GM18499 (cell line): ENCODE measurements around the gene SPTLC2.
"Not testable (repeated sequence)": the region's sequence is repeated elsewhere in the genome, so short reads cannot be mapped to it uniquely, and the experiment has no call there.

Experiments used
- ATAC-seq: cut with Tn5 transposase; IDR thresholded peaks from one replicate; pipeline ENCODE4 v1.9.1; 2021; ENCODE audit warnings: moderate number of reproducible peaks; ENCODE audit not compliant: insufficient read depth, unreplicated experiment

Gene SPTLC2, protein sequence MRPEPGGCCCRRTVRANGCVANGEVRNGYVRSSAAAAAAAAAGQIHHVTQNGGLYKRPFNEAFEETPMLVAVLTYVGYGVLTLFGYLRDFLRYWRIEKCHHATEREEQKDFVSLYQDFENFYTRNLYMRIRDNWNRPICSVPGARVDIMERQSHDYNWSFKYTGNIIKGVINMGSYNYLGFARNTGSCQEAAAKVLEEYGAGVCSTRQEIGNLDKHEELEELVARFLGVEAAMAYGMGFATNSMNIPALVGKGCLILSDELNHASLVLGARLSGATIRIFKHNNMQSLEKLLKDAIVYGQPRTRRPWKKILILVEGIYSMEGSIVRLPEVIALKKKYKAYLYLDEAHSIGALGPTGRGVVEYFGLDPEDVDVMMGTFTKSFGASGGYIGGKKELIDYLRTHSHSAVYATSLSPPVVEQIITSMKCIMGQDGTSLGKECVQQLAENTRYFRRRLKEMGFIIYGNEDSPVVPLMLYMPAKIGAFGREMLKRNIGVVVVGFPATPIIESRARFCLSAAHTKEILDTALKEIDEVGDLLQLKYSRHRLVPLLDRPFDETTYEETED

DNA sequence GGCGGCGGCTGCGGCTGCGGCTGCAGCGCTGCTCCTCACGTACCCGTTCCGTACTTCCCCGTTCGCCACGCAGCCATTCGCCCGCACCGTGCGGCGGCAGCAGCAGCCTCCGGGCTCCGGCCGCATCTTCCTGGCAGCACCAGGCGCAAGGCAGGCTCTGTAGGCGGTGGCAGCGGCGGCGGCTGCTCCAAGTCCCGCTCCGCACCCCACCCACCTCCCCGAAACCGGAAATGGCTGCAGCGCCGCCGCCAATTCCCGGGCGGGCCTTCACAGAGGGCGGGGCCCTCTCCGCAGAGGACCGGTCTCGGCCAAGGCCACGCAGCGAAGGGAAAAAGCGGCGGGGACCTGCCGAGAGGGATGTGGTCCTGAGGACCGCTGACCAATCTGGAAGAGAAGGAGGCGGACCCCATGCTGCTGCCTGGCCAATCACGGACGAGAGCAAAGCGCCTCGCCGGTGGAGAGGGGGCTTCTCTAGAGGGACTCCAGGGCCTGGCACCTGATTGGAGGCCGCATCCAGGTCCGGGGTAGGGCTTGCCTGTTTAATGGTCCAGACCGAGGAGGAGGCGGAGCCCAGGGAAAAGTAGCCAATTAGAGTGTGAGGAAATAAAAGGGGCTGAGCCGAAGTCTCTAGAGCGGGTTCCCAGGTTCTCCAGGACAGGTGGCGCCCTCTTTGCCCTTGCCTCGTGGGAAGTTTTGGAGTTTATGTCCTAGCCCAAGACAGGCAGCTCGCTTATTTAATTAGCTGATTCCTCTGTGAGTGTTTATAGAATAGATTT is at the start of gene SPTLC2:
Gene SPTLC2 (minus strand): TSS at position 184 of the 776 bp plus-strand sequence. CDS start 58 bp downstream, at position 126.
- peak; percentile 91 for ATAC-seq

DNA sequence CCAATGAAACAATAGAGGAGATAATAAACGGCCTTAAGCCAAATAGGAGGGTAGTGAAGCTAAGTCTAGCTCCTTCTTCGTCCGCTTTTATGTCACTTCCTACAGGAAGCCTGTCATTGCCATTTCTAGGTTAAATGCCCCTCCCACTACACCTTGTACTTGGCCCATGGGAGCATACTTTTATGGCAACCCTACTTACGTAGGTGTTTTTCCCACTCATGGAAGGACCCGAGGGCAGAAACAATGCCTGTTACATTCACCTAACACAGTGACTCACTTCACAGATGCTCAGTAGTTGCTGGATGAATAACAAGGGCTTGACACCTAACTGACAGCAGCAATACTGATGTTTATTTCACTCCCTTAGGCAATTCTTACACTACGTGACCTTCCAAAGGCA is 46.9 kb upstream of the SPTLC2 start:
- no peak for ATAC-seq

DNA sequence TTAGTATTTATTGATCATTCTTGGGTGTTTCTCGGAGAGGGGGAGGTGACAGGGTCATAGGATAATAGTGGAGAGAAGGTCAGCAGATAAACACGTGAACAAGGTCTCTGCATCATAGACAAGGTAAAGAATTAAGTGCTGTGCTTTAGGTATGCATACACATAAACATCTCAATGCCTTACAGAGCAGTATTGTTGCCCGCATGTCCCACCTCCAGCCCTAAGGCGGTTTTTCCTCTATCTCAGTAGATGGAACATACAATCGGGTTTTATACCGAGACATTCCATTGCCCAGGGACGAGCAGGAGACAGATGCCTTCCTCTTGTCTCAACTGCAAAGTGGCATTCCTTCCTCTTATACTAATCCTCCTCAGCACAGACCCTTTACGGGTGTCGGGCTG is 45.1 kb upstream of the SPTLC2 start:
- not testable (repeated sequence) for ATAC-seq

DNA sequence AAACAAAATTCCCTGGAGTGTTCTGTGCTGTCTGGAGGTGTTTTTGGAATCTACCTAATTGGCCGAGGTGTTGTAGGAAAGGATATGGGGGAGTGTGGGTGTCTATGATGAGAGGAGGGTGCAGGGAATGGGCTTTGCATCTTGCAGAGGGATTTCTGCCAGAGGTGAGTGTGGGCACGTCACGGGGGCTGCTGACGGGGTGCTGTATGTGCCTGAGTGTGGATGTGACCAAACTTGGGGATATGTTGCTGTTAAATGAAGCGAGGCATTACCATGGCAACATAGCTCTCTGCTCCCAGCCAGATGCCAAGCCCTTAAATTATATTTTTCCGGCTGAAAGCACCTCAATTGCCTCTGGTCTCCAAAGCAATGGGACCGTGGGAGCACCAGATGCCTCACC is 44.3 kb upstream of the SPTLC2 start:
- ATAC-seq = no peak

DNA sequence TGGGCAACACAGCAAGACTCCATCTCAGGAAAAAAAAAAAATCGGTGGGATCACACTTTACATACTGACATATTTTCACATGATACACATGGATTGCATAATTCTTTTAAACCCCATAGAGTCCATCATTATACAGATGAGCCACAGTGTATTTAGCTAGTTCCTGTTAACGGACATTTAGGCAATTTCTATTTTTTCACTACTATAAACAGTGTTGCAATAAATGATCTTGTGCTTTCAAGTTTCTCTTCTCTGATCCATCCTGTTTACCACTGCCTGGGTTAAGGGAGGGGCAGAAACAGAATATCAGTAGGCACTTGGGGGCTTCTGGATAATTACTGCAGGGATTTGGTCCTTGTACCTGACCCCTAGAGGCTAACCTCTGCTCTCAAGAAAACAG is 43.4 kb upstream of the SPTLC2 start:
- ATAC-seq = no peak

DNA sequence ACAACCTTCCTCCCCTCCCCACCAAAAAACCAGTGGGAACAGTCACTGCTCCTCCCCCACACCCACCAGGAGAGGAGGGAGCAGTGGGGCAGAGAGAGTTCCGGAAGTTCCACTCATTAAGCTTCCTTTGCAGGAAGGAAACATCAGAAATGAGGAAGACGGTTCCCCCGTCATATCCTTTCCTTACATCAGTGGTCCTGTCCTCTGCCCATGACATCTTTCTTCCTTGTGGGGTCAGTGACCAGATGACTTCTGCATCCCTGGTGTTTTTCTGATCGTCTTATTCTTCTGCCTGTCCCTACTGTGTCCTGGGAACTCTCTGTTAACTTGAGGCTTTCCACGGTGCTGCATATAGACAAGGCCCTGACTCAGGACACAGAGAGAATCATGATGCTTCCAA is 40.8 kb upstream of the SPTLC2 start:
- no peak for ATAC-seq

DNA sequence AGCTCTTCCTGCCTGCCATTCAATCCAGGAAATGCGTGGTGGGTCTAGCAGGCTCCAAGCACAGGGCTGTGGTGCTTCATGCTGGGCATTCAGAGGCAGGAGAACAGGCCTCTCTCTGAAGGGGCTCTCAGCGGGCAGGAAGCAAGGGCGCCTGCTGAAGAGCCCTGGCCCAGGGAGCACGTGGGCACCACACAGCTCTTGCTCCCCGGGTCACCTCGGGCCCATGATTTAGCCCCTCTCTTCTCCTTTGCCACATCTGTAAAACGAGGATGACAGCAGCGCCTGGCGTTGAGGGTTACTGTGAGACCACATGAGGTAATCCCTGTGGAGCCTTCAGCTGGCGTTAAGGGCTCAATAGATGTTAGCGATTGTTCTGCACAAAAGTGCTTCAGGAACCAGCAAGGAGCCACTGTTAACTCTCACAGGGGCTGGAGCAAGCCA is 37.6 kb upstream of the SPTLC2 start:
- ATAC-seq = no peak

DNA sequence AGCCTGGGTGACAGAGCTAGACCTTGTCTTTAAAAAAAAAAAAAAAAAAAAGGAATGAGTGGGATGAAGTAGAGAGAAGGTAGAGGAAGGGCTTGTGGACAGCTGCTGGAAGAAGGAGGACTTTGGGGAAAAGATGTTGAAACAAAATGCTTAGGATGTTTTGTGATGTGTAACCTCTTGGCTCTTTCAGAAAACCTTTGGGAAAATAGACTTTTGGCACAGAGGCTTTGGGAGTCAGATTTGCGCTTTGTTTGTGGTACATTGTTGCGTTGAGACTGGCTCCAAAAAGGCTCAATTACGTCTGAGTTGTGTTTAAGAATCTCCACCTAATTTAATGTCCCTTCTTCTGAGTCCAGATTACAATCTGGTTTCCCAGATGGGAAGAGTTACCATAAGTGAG is 32.9 kb upstream of the SPTLC2 start:
- ATAC-seq = no peak

DNA sequence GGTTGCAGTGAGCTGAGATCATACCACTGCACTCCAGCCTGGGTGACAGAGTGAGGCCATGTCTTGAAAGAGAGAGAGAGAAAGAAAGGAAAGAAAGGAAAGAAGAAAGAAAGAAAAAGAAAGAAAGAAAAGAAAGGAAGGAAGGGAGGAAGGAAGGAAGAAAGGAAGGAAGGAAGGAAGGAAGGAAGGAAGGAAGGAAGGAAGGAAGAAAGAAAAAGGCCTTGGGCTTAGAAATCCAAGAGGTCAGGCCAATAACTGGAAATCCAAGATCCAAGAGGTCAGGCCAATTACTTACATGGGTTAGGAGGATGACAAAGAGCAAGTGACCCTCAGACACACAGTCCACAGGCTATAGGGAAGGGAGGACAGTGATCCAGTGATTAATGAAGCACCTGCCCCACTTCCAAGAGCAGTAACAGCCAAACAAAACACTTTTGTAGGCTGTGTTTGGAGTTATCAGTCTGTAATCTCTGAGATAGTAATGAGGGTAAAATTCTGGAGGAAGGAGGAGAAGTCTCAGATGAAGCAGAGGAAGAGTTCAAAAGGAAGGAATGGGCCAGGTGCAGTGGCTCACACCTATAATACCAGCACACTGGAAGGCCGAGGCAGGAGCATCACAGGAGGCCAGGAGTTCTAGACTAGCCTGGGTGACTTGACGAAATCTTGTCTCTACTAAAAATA is 32.2 kb upstream of the SPTLC2 start:
- ATAC-seq = no peak

DNA sequence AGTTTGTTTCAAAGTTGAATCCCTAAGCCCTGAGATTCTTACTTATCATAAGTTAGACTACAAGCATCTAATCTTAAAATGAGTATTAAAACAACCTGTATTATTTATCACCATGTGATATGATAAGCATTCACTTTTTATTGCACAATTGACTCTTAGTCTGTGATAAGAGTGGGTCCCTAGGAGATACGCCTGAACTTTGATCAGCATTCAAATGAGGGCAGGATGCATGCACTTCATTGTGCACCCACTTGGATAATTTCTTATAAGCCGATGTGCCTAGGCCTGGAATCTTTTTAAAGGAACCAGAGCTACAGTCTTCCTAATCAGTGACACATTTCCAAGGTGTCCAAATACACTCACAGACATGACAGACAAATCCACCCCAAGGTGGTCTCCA is 31.4 kb upstream of the SPTLC2 start:
- ATAC-seq = no peak

DNA sequence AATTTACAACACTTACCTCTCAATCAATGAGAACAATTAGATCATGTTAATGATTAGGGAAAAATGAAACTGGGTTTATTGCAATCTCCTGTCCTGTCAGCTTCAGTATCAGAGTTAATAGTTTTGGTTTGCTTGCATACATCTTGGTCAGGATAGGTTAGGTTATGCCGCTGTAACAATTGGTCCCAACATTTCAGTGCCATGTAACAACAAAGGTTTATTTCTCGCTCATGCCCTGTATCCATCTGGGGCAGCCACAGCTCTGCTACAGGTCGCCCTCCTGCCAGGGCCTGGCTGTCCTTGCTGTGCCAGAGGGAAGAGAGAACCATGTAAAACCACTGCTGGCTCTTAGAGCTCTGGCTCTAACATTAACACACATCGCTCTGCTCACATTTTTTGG is 30.5 kb upstream of the SPTLC2 start:
- ATAC-seq = no peak

DNA sequence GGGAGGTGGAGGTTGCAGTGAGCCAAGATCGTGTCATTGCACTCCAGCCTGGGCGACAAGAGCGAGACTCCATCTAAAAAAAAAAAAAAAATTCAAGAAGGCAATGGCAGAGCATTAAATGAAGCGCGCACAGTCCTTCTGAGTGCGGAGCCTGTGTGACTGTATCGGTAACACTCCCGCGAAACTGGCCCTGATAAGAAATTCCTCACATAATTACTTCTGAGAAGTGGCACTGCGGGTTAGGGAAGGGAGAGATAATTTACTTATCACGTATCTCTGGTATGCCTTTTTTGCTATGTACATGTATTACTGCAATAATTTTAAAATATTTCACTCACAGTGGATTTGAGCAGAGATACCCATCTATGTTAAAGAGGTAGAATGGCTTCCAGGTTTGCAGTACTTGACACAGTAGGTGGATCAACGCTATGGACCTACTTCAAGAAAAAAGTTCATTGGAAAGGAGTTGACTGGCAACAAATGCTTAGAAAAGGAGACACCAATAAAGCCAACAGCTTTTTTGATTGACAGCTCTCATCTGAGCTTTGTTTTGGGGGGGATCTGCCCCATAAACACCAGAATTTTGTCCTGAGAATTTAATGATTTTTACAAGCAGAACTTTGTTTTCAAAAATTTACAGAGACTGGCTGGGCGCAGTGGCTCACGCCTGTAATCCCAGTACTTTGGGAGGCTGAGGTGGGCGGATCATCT is 29.2 kb upstream of the SPTLC2 start:
- ATAC-seq = no peak

DNA sequence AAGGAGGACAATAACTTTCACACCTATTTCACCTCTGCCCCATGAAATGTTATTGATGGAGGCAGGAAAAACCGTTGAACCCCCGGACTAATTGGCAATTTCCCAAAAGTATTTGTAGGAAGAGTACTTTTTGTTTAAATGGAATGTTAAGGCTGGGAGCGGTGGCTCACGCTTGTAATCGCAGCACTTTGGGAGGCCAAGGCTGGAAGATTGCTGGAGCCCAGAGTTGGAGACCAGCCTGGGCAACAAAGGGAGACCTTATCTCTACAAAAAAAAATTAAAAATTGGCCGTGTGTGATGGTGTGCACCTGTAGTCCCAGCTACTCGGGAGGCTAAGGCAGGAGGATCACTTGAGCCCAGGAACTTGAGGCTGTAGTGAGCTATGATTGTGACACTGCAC is 26.0 kb upstream of the SPTLC2 start:
- ATAC-seq = no peak

DNA sequence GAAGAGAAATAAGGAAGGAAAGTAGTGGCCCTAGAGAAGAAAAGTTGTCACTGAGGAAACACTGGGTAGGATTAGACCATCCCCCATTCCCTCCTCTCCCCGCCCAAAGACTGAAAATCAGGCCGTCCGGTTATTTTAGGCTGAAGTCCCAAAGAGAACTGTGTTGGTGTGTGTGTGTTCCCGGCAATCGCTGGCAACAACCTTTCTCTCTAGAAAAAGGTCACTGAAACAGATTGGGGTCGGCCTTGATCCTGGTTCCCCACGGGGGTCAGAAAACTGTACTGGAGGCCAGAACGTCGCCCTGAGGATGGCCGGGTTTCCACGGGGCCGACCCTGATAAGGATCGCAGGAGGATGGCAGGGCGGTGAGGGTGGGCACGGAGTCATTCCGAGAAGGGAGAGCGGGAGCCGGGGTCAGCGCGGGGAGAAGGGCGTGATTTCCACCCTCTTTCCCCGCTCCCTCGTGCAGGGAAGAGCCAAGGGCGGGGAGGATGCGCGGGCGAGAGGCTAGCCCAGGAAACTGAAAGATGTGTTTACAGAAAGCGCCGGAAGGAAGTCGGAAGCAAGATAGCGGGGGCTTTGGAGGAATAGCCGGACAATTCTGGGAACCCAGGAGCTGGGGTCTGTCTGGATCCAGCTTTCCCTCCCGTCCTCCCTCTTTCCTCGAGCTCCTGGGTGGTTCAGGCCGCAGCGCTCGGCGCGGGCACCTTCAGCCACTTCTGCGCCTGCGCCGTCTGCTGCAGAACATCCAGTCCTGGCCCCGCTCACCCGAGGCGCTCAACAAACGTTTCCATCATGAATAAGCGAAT is 25.3 kb upstream of the SPTLC2 start:
- no peak for ATAC-seq

DNA sequence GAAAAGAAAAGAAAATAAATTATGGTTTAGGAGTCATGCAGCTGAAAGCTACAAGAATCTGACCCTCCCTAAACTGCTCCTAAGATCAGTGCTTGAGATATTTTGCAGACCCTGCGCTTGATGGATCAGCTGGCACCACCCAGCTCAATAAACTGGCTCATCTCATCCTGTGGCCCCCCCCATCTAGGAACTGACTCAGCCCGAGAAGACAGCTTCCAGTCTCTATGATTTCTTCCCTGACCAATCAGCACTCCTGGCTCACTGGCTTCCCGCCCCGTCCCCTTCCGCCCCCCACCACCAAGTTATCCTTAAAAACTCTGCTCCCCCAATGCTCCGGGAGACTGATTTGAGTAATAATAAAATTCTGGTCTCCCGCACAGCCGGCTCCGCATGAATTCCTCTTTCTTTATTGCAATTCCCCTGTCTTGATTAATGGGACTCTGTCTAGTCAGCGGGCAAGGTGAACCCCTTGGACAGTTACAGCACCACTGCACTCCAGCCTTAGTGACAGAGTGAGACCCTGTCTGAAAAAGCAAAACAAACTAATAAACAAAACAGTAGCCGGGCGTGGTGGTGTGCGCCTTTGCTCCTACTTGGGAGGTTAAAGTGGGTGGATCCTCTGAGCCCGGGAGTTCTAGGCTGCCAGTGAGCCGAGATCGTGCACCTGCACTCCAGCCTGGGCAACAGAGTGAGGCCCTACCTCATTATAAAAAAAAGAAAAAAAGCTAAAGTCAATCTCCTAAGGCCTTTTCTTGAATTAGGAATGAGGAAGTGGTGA is 24.5 kb upstream of the SPTLC2 start:
- no peak for ATAC-seq

DNA sequence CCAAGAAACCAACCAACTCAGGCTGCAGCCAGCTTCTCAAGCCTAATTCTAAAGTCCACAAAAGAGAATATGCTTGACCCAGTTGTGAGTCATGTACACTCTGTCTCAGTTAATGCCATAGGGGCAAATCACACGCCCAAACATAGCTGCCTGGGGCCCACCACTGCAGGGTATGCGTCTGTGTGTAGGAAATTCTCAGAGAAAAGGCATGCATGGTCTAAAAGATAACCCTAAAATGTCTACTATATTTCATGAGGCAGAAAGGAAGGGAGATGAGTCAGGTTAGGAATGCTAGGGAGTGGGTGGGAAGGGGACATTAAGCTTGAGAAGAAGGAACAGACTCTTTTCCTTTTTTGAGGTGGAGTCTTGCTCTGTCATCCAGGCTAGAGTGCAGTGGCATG is 22.3 kb upstream of the SPTLC2 start:
- ATAC-seq = no peak

DNA sequence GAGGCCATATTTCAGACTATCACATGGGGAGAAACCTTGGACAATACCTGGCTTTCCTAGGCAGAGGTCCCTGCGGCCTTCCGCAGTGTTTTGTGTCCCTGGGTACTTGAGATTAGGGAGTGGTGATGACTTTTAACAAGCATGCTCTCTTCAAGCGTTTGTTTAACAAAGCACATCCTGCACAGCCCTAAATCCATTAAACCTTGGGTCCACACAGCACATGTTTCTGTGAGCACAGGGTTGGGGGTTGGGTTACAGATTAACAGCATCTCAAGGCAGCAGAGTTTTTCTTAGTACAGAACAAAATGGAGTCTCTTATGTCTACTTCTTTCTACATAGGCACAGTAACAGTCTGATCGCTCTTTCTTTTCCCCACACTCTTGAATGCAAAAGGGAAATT is 19.4 kb upstream of the SPTLC2 start:
- not testable (repeated sequence) for ATAC-seq

DNA sequence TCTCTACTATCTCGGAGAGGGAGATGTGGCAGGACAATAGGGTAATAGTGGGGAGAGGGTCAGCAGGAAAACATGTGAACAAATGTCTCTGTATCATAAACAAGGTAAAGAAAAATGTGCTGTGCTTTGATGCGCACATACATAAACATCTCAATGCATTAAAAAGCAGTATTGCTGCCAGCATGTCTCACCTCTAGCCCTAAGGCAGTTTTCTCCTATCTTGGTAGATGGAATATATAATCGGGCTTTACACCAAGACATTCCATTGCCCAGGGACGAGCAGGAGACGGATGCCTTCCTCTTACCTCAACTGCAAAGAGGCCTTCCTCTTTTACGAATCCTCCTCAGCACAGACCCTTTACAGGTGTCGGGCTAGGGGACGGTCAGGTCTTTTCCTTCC is 19.0 kb upstream of the SPTLC2 start:
- not testable (repeated sequence) for ATAC-seq

DNA sequence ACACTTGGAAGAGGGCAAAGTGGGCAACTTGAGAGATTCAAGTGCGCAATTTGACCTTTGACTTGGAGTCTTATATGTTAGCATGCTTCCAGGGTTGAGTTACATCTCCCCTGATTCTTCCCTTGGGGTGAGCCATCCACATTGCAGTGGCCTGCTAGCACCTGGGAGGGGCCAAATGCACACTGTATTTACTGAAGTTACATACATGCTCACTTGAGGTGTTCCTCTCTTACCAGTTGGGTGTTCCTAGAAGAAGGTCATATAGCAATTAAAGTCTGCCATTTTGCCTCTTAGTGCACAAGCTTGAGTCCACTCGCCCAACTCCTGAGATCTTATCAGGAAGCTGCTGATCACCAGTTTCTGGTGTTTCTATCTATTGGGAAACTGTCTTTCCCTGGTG is 13.7 kb upstream of the SPTLC2 start:
- ATAC-seq = no peak
